Activated gamma-delta T cell treated with anti-CD3 and anti-CD28 coated beads, Interleukin-2, amount 50 U/mL, for 16 hours (primary cell): ENCODE data around the gene PDZD11.
"Not testable (repeated sequence)": the region's sequence is repeated elsewhere in the genome, so short reads cannot be mapped to it uniquely, and the experiment has no call there.

ENCODE experiments used
- DNase-seq: peaks from one replicate; pipeline ENCODE4 v3.0.0-alpha.2; 2020; ENCODE audit warnings: low read depth

PDZD11 gene

DNA sequence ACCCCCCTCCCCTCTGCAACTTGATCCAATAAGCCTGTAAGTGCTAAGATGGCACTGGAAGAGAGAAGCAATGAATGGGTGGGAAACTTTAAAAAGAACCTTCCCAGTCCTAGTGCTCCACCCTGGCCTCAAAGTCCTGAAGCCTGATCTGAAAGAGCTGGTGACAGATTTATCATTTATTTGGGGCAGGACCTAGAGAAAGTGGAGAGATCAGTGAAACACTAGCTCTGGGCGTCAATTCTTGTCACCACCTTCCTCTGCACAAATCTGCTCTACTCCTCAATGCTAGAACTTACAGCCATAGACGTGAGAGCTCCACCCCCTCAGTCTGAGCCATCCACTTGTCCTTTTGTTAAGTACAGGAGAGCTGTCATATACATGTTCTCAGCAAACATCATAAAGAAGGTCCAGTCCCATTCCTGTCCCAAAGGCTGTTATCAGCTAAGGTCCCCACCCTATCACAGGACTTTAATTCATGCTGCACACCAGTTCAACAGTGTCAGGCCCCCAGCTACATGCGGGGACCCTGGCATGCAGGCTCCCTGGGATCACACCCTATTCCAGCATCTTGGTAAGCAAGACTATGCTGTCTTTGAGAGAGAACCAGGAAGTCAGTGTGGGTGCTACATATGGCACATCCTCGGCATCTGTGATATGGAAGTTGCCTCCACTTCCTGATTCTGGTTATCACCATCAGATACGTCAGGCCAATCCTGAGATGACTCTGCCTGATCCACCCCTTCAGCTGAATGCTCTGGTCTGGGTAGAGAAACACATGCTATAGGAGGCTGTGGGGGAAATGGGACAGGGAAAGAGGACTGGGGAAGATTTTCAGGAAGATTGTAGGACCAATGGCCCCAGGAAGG lies 32.1 kb downstream of the PDZD11 start:
- no peak for DNase-seq

DNA sequence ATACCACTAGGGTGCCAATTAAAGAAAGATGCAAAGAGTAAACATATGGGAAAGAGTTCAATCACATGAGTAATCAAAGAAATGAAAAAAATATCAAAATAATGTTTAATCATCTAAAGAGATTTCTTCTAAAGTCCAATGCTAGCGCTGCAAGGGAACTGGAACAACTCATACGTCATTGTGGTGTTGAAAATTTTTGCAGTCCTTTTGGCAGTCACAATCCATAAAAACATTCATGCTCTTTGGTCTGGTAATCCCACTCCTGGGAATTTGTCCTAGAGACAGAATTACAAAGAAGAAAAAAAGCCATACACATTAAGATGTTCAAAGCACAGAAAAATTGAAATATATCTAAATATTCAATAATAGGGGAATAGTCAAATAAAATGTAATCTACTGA lies 34.3 kb downstream of the PDZD11 start:
- DNase-seq, result no peak

DNA sequence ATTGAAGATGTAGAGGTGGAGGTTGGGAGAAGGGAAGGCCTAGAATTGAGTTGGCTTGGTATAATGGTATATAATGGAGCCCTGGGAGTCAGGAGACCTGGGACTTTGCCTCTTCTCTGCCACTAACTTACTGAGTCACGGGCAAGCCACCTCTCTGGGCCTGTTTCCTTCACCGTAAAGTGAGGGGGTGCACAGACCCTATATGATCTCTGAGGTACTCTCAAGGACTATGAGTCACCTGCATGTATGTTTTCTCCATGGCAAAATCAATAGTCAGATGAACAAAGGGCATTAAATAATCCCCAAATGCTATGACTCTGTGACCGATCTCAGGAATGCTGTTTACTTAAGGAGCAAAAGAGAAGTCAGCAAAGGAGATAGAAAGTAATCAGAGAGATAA lies 34.8 kb downstream of the PDZD11 start:
- no peak for DNase-seq

DNA sequence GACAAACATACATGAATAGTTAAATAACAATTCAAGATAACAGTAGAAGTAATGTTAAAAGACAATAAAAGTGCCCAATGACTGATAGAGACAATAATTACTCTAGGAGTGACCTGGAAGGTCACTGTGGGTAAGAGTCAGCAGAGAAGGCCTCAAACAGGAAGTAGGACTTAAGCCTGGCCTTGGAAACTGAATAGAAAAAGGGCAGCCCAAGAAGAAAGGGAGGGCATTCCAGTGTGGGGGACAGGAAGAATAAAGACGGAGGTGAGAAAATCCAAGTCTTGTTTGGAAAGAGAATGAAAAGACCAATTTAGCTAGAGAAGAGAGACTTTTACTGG lies 35.7 kb downstream of the PDZD11 start:
- no peak for DNase-seq

DNA sequence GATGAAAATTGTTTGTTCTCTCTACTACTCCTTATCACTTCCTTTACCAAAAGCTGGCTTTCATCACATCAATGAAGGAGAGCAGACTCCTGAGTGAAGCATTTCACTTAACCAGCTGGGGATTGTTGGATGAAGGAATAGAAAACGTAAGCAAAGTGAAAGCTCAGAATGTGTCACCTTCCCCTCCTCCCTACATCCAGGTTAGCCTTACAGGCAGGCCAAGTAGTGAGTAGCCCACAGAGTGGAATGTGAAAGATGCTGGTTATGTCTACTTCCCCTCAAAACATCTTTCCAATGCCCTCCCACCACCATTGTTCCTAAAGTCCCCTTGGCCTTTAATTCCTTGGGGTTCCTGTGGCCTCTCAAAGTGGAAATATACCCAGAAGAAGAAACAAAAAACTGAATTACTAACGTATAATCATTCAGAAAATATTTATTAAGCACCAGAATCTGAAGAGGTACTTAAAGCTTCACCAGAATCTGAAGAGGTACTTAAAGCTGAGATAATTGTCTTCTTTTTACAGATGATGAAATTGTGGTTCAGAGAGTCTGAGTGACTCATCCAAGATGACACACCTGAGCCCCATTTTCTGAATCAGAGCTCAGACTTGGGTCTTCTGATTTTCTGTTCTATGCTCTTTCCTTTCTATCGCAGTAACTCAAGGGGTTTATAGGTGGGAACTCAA lies 36.2 kb downstream of the PDZD11 start:
- DNase-seq, result no peak

DNA sequence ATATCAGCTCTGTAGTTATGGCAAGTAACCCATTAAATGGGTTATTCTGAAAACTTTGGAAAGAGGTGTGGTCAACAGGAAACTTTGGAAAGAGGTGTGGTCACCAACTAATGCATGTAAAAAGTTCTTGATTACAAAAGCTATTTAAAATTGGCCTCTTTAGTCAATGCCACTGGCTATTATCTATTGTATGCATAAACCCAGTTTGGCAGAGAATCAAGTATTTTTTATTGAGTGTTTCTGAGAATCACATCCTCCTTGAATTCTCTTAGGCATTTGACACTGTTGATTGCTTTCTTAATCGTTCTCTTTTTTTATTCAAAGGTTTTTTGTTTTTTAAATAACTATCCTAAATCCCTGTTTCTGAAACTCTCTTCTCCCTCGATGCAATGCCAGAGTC lies 37.2 kb downstream of the PDZD11 start:
- DNase-seq, result no peak

DNA sequence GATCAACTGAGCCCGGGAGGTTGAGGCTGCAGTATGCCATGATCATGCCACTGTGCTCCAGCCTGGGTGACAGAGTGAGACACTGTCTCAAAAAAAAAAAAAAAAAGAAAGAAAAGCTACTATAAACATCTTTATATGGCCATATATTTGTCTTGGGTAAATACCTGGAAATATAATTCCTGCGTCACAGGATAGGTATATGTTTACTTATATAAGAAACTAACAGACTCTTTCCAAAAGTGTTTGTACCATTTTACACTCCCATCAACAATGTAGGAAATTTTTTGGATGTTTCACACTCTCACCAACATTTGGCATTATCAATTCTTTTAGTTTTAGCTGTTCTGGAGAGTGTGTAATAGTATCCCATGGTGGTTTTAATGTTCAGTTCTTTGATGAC lies 42.5 kb downstream of the PDZD11 start:
- no peak for DNase-seq

DNA sequence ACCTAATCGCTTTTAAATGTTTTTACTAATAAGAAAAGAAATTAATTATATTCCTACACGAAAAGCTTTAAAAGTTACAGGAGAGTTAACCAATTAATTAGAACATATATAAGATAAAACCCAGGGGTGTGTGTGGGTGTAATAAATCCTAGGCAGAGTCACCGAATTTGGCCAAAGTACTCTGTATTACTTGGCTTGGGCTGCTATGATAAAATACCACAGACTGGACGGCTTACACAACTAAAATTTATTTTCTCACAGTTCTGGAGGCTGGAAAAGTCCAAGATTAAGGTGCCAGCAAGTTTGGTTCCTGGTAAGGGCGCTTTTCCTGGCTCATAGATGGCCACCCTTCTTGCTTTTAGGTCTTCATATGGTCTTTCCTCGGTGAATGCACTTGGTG lies 44.8 kb downstream of the PDZD11 start:
- DNase-seq, result no peak

DNA sequence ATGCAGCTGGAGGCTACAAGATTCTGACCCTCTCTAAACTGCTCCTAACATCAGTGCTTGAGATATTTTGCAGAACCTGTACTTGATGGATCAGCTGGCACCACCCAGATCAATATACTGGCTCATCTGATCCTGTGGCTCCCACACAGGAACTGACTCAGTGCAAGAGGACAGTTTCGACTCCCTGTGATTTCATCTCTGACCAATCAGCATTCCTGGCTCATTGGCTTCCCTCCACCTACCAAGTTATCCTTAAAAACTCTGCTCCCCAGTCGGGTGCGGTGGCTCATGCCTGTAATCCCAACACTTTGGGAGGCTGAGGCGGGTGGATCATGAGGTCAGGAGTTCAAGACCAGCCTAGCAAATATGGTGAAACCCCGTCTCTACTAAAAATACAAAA lies 46.1 kb downstream of the PDZD11 start:
- not testable (repeated sequence) for DNase-seq

DNA sequence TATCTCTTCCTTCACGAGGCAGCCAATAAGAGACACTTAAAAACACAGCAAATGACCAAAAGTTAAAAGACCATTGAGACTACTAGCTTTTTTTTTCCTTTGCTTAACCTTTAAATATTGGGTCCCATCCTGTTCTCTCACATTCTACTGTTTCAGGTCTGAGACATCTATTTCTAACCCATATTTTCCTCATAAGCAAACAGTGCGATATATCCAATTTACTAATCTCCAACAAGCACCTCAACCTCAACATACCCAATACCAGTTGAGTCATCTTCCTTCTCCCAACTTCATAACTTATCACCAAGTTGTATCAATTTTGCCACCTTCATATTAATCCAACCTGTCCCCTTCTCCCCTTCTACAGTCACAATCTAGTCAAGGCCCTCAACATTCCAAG lies 48.2 kb downstream of the PDZD11 start:
- no peak for DNase-seq

DNA sequence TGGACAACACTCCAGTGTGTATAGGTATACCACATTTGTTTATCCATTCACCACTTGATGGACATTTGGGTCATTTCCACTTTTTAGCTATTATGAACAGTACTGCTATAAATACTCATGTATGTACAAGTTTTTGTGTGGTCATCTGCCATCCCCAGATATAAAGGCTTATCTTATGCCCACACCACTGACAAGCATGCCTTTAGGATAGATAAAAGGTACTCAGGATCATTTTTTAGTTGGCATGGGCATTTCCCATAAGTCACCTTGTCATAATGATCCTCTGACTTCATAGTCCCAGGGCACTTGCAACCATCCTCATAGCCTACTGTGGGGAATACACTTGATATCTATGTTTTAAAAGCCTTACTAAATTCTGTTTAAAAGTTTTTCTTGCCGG lies 49.0 kb downstream of the PDZD11 start:
- no peak for DNase-seq
